Tibial nerve (tissue), 4 donors: ENCODE measurements around the gene GSK3B. TPM values are rescaled to one million over a fixed set of nuclear protein-coding genes. Genes with fewer than 3 reads are reported as not detected.

Source experiments
- DNase-seq, 2 donors: peaks; one replicate each; pipeline ENCODE4 v3.0.0-alpha.2; 2019; ENCODE audit warnings: low spot score in 2 of 2
- H3K27ac ChIP-seq, 4 donors: fragments of 200-600 bp; sonication (generic) in 3 of 4; one replicate each; pipeline ENCODE4 v1.5.1; 2017 to 2019; ENCODE audit warnings: mild to moderate bottlenecking in 1 of 4
- H3K27me3 ChIP-seq, 2 donors: fragments of 200-600 bp; sonication (generic) in 1 of 2; one replicate each; pipeline versions ENCODE4 v1.5.1 to v1.6.0; 2017 to 2019
- H3K36me3 ChIP-seq, 3 donors: fragments of 200-600 bp; sonication (generic); one replicate each; pipeline ENCODE4 v1.5.1; 2018 to 2019
- H3K4me1 ChIP-seq, 4 donors: fragments of 200-600 bp; sonication (generic) in 3 of 4; one replicate each; pipeline ENCODE4 v1.5.1; 2017 to 2019
- H3K4me3 ChIP-seq, 4 donors: fragments of 200-600 bp; sonication (generic) in 3 of 4; one replicate each; pipeline ENCODE4 v1.5.1; 2017 to 2019; ENCODE audit warnings: mild to moderate bottlenecking in 1 of 4, moderate library complexity in 1 of 4
- H3K9me3 ChIP-seq, 4 donors: fragments of 200-600 bp; sonication (generic) in 3 of 4; one replicate each; pipeline ENCODE4 v1.5.1; 2017 to 2019
- CTCF ChIP-seq, 5 experiments: fragments of 200-600 bp in 3 of 5; fragments of 450-650 bp in 2 of 5; sonication (generic) in 3 of 5; IDR thresholded peaks; one replicate each; pipeline ENCODE4 v1.5.1; 2016 to 2019; ENCODE audit warnings: antibody characterized with exemption in 5 of 5, mild to moderate bottlenecking in 3 of 5, moderate library complexity in 2 of 5
- EP300 ChIP-seq, 2 donors: sonication (generic); formaldehyde crosslinking; IDR thresholded peaks; one replicate each; pipeline ENCODE4 v1.6.1; 2017; ENCODE audit warnings: antibody characterized with exemption in 2 of 2, mild to moderate bottlenecking in 1 of 2
- POLR2A ChIP-seq, 2 donors: fragments of 450-650 bp; IDR thresholded peaks; one replicate each; pipeline ENCODE4 v1.6.1; 2017; ENCODE audit warnings: antibody characterized with exemption in 2 of 2, mild to moderate bottlenecking in 2 of 2, moderate library complexity in 2 of 2
- WGBS, 2 donors: methylation state at CpG; one replicate each; pipeline ENCODE4 v1.1.5; 2018; 5-methylcytosine and 5-hydroxymethylcytosine counted together
- total RNA-seq, 4 donors: library from RNA; depleted of rRNA; stranded (reverse); fragments of >200 nt; gene quantifications; one replicate each; pipeline ENCODE4 v1.1.0, GENCODE V29; 2016

The GSK3B gene
- total RNA-seq, 4 donors from 2014 or later, result 22.6 to 39.3 (median 28.5) TPM

GRCh38 chr3:119969759-119970158 lies 124.5 kb downstream of the GSK3B start:
- TF ChIP-seq EP300 (IDR thresholded peaks at IDR 0.05), result no peak
- Histone ChIP-seq H3K36me3 (no peaks in the 10 kb centered on the region), H3K9me3 (no peaks in the 10 kb centered on the region), H3K4me1 (peaks cover 0 to 12% (median 0%) of the 10 kb centered on the region in 4 donors), H3K27ac (no peak overlapping the region), H3K4me3 (no peak overlapping the region), H3K27me3 (no peaks in the 10 kb centered on the region)
- DNase-seq, result no peak
- 50 to 69% methylated on average over 4 of the region's 4 CpGs for WGBS, 2 donors

DNA sequence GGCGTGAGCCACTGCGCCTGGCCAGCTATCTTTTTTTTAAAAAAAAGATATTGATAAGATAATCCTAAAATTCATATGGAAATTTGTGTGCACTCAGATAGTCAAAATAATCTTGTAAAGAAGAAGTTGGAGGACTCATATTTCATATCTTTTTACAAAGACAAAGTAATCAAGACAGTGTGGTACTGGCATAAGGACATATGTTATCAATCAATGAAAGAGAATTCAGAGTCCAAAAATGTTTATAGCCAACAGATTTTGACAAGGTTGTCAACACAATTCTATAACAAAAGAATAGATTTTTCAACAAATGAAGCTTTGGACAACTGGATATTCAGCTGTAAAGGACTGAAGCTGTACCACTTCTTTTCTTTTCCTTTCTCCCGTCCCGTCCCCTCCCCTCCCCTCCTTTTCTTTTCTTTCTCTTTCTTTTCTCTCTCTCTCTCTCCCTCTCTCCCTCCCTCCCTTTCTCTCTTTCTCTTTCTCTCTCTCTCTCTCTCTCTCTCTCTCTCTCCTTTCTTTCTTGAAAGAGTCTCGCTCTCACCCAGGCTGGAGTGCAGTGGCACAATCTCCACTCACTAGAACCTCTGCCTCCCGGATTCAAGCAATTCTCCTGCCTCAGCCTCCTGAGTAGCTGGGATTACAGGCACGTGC lies 126.8 kb downstream of the GSK3B start:
- H3K36me3 ChIP-seq, result peaks cover 0 to 4% (median 0%) of the 10 kb centered on the region in 3 donors
- 87 to 89% methylated on average over 7 of the region's 7 CpGs for WGBS, 2 donors
- no peak overlapping the region for H3K4me3 ChIP-seq
- H3K4me1 ChIP-seq, result peaks cover 0 to 12% (median 0%) of the 10 kb centered on the region in 4 donors
- TF ChIP-seq EP300 (IDR thresholded peaks at IDR 0.05), result no peak
- no peak for TF ChIP-seq CTCF (IDR thresholded peaks at IDR 0.05)
- no peak for TF ChIP-seq POLR2A (IDR thresholded peaks at IDR 0.05)
- no peak overlapping the region for H3K27ac ChIP-seq
- H3K9me3 ChIP-seq, result peaks cover 0 to 8% (median 3%) of the 10 kb centered on the region in 4 donors
- no peak for DNase-seq
- H3K27me3 ChIP-seq, result no peaks in the 10 kb centered on the region

GRCh38 chr3:119965692-119966091 lies 128.6 kb downstream of the GSK3B start:
- Histone ChIP-seq H3K9me3 (peaks cover 0 to 8% (median 4%) of the 10 kb centered on the region in 4 donors), H3K27ac (no peak overlapping the region), H3K4me3 (no peak overlapping the region), H3K36me3 (peaks cover 0 to 12% (median 0%) of the 10 kb centered on the region in 3 donors), H3K27me3 (no peaks in the 10 kb centered on the region), H3K4me1 (peaks cover 0 to 12% (median 0%) of the 10 kb centered on the region in 4 donors)
- TF ChIP-seq CTCF (IDR thresholded peaks at IDR 0.05), result no peak
- no peak for TF ChIP-seq EP300 (IDR thresholded peaks at IDR 0.05)
- TF ChIP-seq POLR2A (IDR thresholded peaks at IDR 0.05), result no peak
- DNase-seq, result no peak
- 89 to 90% methylated on average over 1 of the region's 1 CpG for WGBS, 2 donors

GRCh38 chr3:119964294-119964693 lies 130.0 kb downstream of the GSK3B start:
- WGBS, 2 donors, result 94% methylated on average over 2 of the region's 2 CpGs
- Histone ChIP-seq H3K4me1 (peaks cover 0 to 12% (median 0%) of the 10 kb centered on the region in 4 donors), H3K27me3 (no peaks in the 10 kb centered on the region), H3K27ac (no peak overlapping the region), H3K36me3 (peaks cover 0 to 12% (median 0%) of the 10 kb centered on the region in 3 donors), H3K4me3 (no peak overlapping the region), H3K9me3 (peaks cover 0 to 8% (median 4%) of the 10 kb centered on the region in 4 donors)
- no peak for DNase-seq
- TF ChIP-seq POLR2A (IDR thresholded peaks at IDR 0.05), result no peak
- no peak for TF ChIP-seq EP300 (IDR thresholded peaks at IDR 0.05)
- TF ChIP-seq CTCF (IDR thresholded peaks at IDR 0.05), result no peak

DNA sequence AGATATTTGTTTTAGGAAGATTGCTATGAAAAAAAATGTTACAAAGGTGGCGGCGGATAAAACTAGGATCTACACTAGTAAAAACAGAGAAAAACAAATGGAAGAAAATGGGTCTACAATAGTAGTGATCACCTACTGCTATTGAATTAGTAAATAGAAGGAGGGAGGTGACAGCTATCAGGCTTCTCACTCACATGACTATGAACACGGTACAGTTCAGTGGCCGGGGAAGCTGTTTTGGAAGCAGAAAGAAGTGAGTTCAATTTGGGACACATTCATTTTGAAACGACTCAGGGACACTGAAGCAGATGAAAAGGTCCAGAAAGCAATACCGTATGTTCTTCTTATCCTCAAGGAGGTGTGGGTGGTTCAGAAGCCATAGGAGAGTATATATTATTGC lies 138.3 kb downstream of the GSK3B start:
- Histone ChIP-seq H3K4me1 (peaks cover 0 to 13% (median 0%) of the 10 kb centered on the region in 4 donors), H3K27me3 (no peaks in the 10 kb centered on the region), H3K36me3 (no peaks in the 10 kb centered on the region), H3K27ac (no peak overlapping the region), H3K4me3 (no peak overlapping the region), H3K9me3 (no peaks in the 10 kb centered on the region)
- DNase-seq, result no peak
- no peak for TF ChIP-seq CTCF (IDR thresholded peaks at IDR 0.05)
- WGBS, 2 donors, result 89 to 94% methylated on average over 6 of the region's 6 CpGs
